Measurements from ENCODE around the gene MRO.
"Not testable (repeated sequence)": the region's sequence is repeated elsewhere in the genome, so short reads cannot be mapped to it uniquely, and the experiment has no call there.

Gene MRO

GRCh38 chr18:50848061-50848551, 28.3 kb upstream of the MRO start:
- Mint-ChIP-seq H3K4me3 (no peak overlapping the region), H3K4me1 (ENCODE audit: low read depth) (no peaks in the 10 kb centered on the region), H3K27ac (no peak overlapping the region), H3K27me3 (peaks cover 9% of the 10 kb centered on the region), H3K9me3 (peaks cover 5% of the 10 kb centered on the region), H3K36me3 (ENCODE audit: low read depth) (no peaks in the 10 kb centered on the region)

DNA sequence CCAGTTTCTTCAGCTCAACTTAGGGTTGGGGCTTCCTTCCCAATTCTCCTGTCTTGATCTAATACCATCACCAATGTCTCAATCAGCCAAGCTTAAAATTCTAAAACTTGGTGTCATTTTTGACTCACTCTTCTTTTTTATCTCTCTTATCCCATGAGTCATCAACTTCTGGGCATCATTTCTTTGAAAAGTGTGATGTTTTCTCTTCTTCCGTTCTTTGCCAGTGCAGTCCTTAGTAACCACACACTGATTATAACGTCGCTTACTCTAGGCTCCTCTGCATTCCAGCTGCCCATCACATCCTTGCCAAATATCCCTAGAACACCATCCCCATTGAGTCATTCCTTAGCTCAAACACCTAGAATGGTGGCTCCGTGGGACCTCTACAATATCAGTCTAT, 27.4 kb upstream of the MRO start:
- H3K36me3 Mint-ChIP-seq (ENCODE audit: low read depth): no peaks in the 10 kb centered on the region
- no peaks in the 10 kb centered on the region for H3K4me1 Mint-ChIP-seq (ENCODE audit: low read depth)
- no peak overlapping the region for H3K27ac Mint-ChIP-seq
- H3K27me3 Mint-ChIP-seq: peaks cover 3% of the 10 kb centered on the region
- no peaks in the 10 kb centered on the region for H3K9me3 Mint-ChIP-seq
- H3K4me3 Mint-ChIP-seq: no peak overlapping the region

DNA sequence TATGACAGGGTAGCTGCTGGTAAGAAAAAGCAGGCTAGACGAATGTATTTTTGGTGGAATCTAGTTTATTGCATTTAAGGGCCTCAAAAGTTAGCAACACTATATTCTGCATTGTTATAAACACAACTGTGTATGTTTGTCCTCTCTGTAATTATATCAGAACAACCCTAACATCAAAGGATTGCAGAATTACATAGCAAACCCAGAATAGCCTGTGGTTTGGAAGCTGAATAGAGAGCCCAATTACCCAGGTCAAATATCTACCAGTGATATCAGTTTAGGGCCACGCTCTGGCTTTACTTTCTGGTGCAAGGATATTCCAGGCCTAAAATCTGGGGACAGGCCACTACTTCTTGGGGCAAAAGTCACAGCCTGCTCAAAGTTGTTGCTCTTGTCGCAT, 25.1 kb upstream of the MRO start:
- Mint-ChIP-seq H3K9me3 (no peaks in the 10 kb centered on the region), H3K4me3 (no peak overlapping the region), H3K27me3 (peaks cover 3% of the 10 kb centered on the region), H3K36me3 (ENCODE audit: low read depth) (no peaks in the 10 kb centered on the region), H3K27ac (no peak overlapping the region), H3K4me1 (ENCODE audit: low read depth) (no peaks in the 10 kb centered on the region)

GRCh38 chr18:50844554-50844953, 24.7 kb upstream of the MRO start:
- Mint-ChIP-seq H3K27ac (no peak overlapping the region), H3K4me1 (ENCODE audit: low read depth) (no peaks in the 10 kb centered on the region), H3K9me3 (no peaks in the 10 kb centered on the region), H3K27me3 (peaks cover 3% of the 10 kb centered on the region), H3K4me3 (no peak overlapping the region), H3K36me3 (ENCODE audit: low read depth) (no peaks in the 10 kb centered on the region)

DNA sequence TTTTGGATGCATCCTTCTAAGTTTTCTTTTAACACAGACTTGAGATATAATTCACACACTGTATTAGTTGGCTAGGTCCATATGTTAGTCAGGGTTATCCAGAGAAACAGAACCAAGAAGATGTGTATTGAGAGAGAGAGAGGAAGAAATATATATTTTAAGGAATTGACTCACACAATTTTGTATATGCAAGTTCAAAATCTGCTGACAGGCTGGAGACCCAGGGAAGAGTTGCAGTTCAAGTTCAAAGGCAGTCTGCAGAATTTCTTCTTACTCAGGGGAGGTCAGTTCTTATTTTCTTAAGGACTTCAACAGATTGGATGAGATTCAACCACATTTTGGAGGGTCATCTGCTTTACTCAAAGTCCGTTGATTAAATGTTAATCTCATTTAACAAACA, 23.0 kb upstream of the MRO start:
- no peaks in the 10 kb centered on the region for H3K9me3 Mint-ChIP-seq
- H3K27me3 Mint-ChIP-seq: peaks cover 3% of the 10 kb centered on the region

DNA sequence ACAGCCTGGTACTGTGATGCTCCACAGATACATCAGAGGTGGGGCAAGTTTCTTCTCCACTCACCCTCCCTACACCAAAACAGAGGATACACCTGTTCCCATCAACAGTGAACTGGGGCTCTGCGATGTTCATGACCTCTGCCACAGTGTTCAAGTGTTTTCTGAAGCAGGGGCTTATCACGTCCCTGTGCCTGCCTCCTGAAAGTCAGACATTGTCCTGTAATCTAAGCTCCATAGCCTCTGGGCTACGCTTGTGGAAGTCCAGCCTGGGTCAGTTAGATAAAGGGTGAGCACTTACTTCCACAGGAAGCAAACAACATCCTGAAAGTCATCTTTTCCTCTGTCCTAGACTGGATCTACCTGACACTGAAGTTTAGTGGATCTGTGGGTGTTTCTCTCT, 20.2 kb upstream of the MRO start:
- H3K27me3 Mint-ChIP-seq: peaks cover 6% of the 10 kb centered on the region
- H3K36me3 Mint-ChIP-seq (ENCODE audit: low read depth): no peaks in the 10 kb centered on the region
- no peak overlapping the region for H3K4me3 Mint-ChIP-seq
- no peak overlapping the region for H3K27ac Mint-ChIP-seq
- peaks cover 6% of the 10 kb centered on the region for H3K4me1 Mint-ChIP-seq (ENCODE audit: low read depth)
- no peaks in the 10 kb centered on the region for H3K9me3 Mint-ChIP-seq

More for the DNA sequence above, 23.0 kb upstream of the MRO start:
- no peak overlapping the region for H3K4me3 Mint-ChIP-seq
- no peaks in the 10 kb centered on the region for H3K4me1 Mint-ChIP-seq (ENCODE audit: low read depth)
- H3K36me3 Mint-ChIP-seq (ENCODE audit: low read depth): no peaks in the 10 kb centered on the region
- no peak overlapping the region for H3K27ac Mint-ChIP-seq

- H3K36me3 Mint-ChIP-seq (ENCODE audit: low read depth): no peaks in the 10 kb centered on the region
- H3K4me3 Mint-ChIP-seq: no peak overlapping the region
- H3K4me1 Mint-ChIP-seq (ENCODE audit: low read depth): peaks cover 6% of the 10 kb centered on the region
- H3K27ac Mint-ChIP-seq: no peak overlapping the region
- no peaks in the 10 kb centered on the region for H3K9me3 Mint-ChIP-seq
- H3K27me3 Mint-ChIP-seq: peaks cover 6% of the 10 kb centered on the region
Measured at GRCh38 chr18:50839341-50839740, 19.5 kb upstream of the MRO start.

DNA sequence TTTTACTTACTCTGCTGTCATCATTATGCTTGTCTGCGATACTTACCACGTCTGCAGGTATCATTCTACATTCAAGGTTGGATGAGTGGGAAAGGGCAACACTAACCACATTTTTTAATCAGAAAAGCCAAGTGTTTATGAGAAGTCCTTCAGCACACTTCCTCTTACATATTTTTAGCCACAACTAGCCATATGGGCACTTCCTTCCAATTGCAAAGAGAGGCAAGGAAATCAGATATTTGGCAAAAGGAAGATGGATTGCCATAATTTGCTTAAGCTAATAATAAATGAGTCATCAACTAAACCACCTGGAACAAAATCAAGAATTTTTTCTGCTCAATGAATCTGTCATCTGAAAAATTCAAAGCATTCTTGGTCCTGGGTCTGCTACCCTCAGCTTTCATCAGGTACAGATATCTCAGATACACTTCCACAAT, 16.7 kb upstream of the MRO start:
- Mint-ChIP-seq H3K9me3 (no peaks in the 10 kb centered on the region), H3K4me1 (ENCODE audit: low read depth) (peaks cover 6% of the 10 kb centered on the region), H3K27me3 (peaks cover 6% of the 10 kb centered on the region), H3K27ac (no peak overlapping the region), H3K4me3 (no peak overlapping the region), H3K36me3 (ENCODE audit: low read depth) (no peaks in the 10 kb centered on the region)

GRCh38 chr18:50833496-50833895, 13.7 kb upstream of the MRO start:
- not testable (repeated sequence) for H3K4me3 Mint-ChIP-seq; H3K27me3 Mint-ChIP-seq; H3K4me1 Mint-ChIP-seq (ENCODE audit: low read depth); H3K36me3 Mint-ChIP-seq (ENCODE audit: low read depth); H3K9me3 Mint-ChIP-seq; H3K27ac Mint-ChIP-seq

DNA sequence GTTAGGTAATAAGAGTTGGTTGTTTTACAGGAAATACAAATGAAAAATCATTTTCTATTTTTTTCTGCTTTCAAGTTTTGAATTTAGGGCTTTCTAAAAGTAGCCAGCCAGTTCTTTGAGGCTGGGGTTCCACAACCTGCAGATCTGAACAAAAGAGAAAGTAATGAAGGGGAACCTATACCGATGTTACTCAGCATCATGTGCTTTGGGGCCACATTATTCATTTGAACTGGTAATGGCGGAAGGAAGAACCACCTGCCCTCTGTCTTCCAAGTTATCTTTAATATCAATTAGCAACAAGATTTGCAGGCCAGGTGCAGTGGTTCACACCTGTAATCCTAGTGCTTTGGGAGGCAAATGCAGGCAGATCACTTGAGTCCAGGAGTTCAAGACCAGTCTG, 12.9 kb upstream of the MRO start:
- H3K27me3 Mint-ChIP-seq: peaks cover 6% of the 10 kb centered on the region
- H3K36me3 Mint-ChIP-seq (ENCODE audit: low read depth): no peaks in the 10 kb centered on the region
- no peak overlapping the region for H3K4me3 Mint-ChIP-seq
- no peaks in the 10 kb centered on the region for H3K9me3 Mint-ChIP-seq
- peak overlapping the region; percentile 28 for H3K27ac Mint-ChIP-seq
- H3K4me1 Mint-ChIP-seq (ENCODE audit: low read depth): peaks cover 6% of the 10 kb centered on the region

DNA sequence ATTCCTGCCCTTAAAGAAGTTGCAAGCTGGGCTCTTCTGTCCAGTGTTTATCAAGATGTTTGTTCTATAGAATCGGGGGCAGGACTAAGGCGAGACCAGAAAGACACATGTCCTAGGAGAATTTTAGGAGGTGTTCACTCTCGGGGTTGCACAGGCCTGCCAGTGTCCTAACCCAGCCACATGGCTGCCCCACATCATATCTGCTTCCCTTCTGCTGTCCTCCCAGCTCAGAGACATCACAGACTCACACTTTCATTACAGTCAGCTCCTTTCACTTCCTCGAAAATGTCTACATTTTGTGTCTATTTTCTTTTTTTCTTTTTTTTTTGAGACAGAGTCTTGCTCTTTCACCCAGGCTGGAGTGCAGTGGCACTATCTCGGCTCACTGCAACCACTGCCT, 10.7 kb upstream of the MRO start:
- Mint-ChIP-seq H3K9me3 (no peaks in the 10 kb centered on the region), H3K4me3 (no peak overlapping the region), H3K27ac (no peak overlapping the region), H3K27me3 (no peaks in the 10 kb centered on the region), H3K4me1 (ENCODE audit: low read depth) (no peaks in the 10 kb centered on the region), H3K36me3 (ENCODE audit: low read depth) (no peaks in the 10 kb centered on the region)

- Mint-ChIP-seq H3K4me1 (ENCODE audit: low read depth) (no peaks in the 10 kb centered on the region), H3K9me3 (no peaks in the 10 kb centered on the region), H3K27me3 (no peaks in the 10 kb centered on the region), H3K4me3 (no peak overlapping the region), H3K36me3 (ENCODE audit: low read depth) (no peaks in the 10 kb centered on the region), H3K27ac (no peak overlapping the region)
Measured at GRCh38 chr18:50829644-50830043, 9.8 kb upstream of the MRO start.

GRCh38 chr18:50826027-50826426, 6.2 kb upstream of the MRO start:
- Mint-ChIP-seq H3K36me3 (ENCODE audit: low read depth) (no peaks in the 10 kb centered on the region), H3K27me3 (no peaks in the 10 kb centered on the region), H3K4me3 (no peak overlapping the region), H3K4me1 (ENCODE audit: low read depth) (no peaks in the 10 kb centered on the region), H3K9me3 (no peaks in the 10 kb centered on the region), H3K27ac (no peak overlapping the region)

GRCh38 chr18:50825621-50826020, 5.8 kb upstream of the MRO start:
- H3K4me1 Mint-ChIP-seq (ENCODE audit: low read depth): no peaks in the 10 kb centered on the region

GRCh38 chr18:50822756-50823155, 2.9 kb upstream of the MRO start:
- Mint-ChIP-seq H3K9me3 (no peaks in the 10 kb centered on the region), H3K4me3 (no peak overlapping the region), H3K27me3 (peaks cover 3% of the 10 kb centered on the region), H3K4me1 (ENCODE audit: low read depth) (no peaks in the 10 kb centered on the region), H3K27ac (no peak overlapping the region), H3K36me3 (ENCODE audit: low read depth) (no peaks in the 10 kb centered on the region)

More at GRCh38 chr18:50825621-50826020, 5.8 kb upstream of the MRO start:
- Mint-ChIP-seq H3K36me3 (ENCODE audit: low read depth) (no peaks in the 10 kb centered on the region), H3K4me3 (no peak overlapping the region), H3K27me3 (no peaks in the 10 kb centered on the region), H3K27ac (no peak overlapping the region), H3K9me3 (no peaks in the 10 kb centered on the region)

GRCh38 chr18:50820901-50821520, 1.2 kb upstream of the MRO start:
- Mint-ChIP-seq H3K27me3 (peaks cover 3% of the 10 kb centered on the region), H3K4me1 (ENCODE audit: low read depth) (no peaks in the 10 kb centered on the region), H3K9me3 (no peaks in the 10 kb centered on the region), H3K4me3 (no peak overlapping the region), H3K36me3 (ENCODE audit: low read depth) (no peaks in the 10 kb centered on the region), H3K27ac (no peak overlapping the region)

All from stimulated activated naive CD8-positive, alpha-beta T cell treated with anti-CD3 and anti-CD28 coated beads, Interleukin-15, Interleukin-2, amounts not matched to agents 100 ng/mL and 50 ng/mL, for 24 hours (primary cell).